K562 (cell line): ENCODE data around the gene HMGA1. TPM values are rescaled to one million over a fixed set of nuclear protein-coding genes. Genes with fewer than 3 reads are reported as not detected.

Experiments used
- ARNT ChIP-seq, 2 experiments: fragments of 450-650 bp; IDR thresholded peaks; 2 replicates each; pipeline ENCODE4 v1.6.1; 2016; ENCODE audit warnings: mild to moderate bottlenecking in 1 of 2
- CEBPZ ChIP-seq: fragments of 150-350 bp; IDR thresholded peaks from 2 replicates; pipeline ENCODE4 v1.6.1; 2014; ENCODE audit warnings: low read depth, mild to moderate bottlenecking, low read length, borderline replicate concordance
- FOXJ3 ChIP-seq: sonication (generic); formaldehyde crosslinking; IDR thresholded peaks from 2 replicates; pipeline ENCODE4 v1.4.0; 2020; ENCODE audit warnings: mild to moderate bottlenecking, missing genetic modification reagents
- GTF3C2 ChIP-seq: IDR thresholded peaks from 3 replicates; pipeline ENCODE4 v1.6.1; 2011; ENCODE audit warnings: borderline replicate concordance, mild to moderate bottlenecking, moderate library complexity; ENCODE audit not compliant: insufficient read length; ENCODE audit errors: extremely low read depth
- PTBP1 ChIP-seq: fragments of 200-400 bp; formaldehyde crosslinking; IDR thresholded peaks from 2 replicates; pipeline ENCODE4 v1.6.1; 2017; ENCODE audit warnings: low read depth, low read length
- PTRF ChIP-seq: fragments of 450-650 bp; IDR thresholded peaks from 2 replicates; pipeline ENCODE4 v1.6.1; 2016; ENCODE audit warnings: mild to moderate bottlenecking, missing genetic modification characterization, missing compliant biosample characterization
- SAP30 ChIP-seq: fragments of 200-600 bp; sonication (generic); IDR thresholded peaks from 2 replicates; pipeline ENCODE4 v1.6.1; 2012; ENCODE audit warnings: borderline replicate concordance, low read depth, mild to moderate bottlenecking, moderate library complexity, low read length, control low read depth, inconsistent platforms; ENCODE audit not compliant: insufficient read depth, poor library complexity, severe bottlenecking
- SOX6 ChIP-seq: fragments of 450-650 bp; IDR thresholded peaks from 2 replicates; pipeline ENCODE4 v1.6.1; 2014; ENCODE audit warnings: mild to moderate bottlenecking
- ZBTB8A ChIP-seq: fragments of 450-650 bp; IDR thresholded peaks from 2 replicates; pipeline ENCODE4 v1.6.1; 2018; ENCODE audit warnings: mild to moderate bottlenecking, moderate library complexity; ENCODE audit not compliant: partially characterized antibody
- ZNF766 ChIP-seq: fragments of 200-800 bp; sonication (Bioruptor generic); conservative IDR thresholded peaks from 2 replicates; pipeline ENCODE4 v1.6.1; 2016; ENCODE audit warnings: missing genetic modification characterization, missing compliant biosample characterization
- polyA plus RNA-seq, 8 experiments: library from polyadenylated mRNA; depleted of rRNA in 4 of 8; stranded (reverse) in 5 of 8; unstranded in 3 of 8; fragments of >200 nt; fragmentation: Nextera tagmentation in 2 of 8; fragmentation: Illumina TruSeq in 1 of 8; extraction: Ambion mirVana in 2 of 8; extraction: Trizol in 1 of 8; gene quantifications; 2 replicates each; pipeline versions ENCODE4 v1.2.1 to v1.2.3, GENCODE V29; 2011 to 2014; ENCODE audit warnings: inconsistent platforms in 1 of 8, missing spikeins in 1 of 8
- total RNA-seq, 7 experiments: library from RNA; depleted of rRNA in 6 of 7; stranded (reverse); fragments of >200 nt in 6 of 7; fragmentation: Illumina TruSeq in 2 of 7; extraction: Trizol in 2 of 7; gene quantifications; 2 replicates each; pipeline versions ENCODE4 v1.2.1 to v1.2.3, GENCODE V29; 2011 to 2021; ENCODE audit warnings: low replicate concordance in 1 of 7
- TF ChIP-seq, protein P1 (sequence below): sonication (generic); formaldehyde crosslinking; IDR thresholded peaks from 2 replicates; pipeline ENCODE4 v1.8.0; 2023; ENCODE audit warnings: missing genetic modification reagents, mild to moderate bottlenecking, borderline replicate concordance
- TF ChIP-seq, protein P2 (sequence below): IDR thresholded peaks from 2 replicates; pipeline ENCODE4 v1.6.1; 2016; ENCODE audit warnings: missing genetic modification characterization, missing compliant biosample characterization

The HMGA1 gene
- total and polyA plus RNA-seq, 9 of the 15 experiments (the other 6 are each of a cell fraction or from before 2014, with no cell fraction given) = 27.8 to 1,947 (median 594) TPM

DNA sequence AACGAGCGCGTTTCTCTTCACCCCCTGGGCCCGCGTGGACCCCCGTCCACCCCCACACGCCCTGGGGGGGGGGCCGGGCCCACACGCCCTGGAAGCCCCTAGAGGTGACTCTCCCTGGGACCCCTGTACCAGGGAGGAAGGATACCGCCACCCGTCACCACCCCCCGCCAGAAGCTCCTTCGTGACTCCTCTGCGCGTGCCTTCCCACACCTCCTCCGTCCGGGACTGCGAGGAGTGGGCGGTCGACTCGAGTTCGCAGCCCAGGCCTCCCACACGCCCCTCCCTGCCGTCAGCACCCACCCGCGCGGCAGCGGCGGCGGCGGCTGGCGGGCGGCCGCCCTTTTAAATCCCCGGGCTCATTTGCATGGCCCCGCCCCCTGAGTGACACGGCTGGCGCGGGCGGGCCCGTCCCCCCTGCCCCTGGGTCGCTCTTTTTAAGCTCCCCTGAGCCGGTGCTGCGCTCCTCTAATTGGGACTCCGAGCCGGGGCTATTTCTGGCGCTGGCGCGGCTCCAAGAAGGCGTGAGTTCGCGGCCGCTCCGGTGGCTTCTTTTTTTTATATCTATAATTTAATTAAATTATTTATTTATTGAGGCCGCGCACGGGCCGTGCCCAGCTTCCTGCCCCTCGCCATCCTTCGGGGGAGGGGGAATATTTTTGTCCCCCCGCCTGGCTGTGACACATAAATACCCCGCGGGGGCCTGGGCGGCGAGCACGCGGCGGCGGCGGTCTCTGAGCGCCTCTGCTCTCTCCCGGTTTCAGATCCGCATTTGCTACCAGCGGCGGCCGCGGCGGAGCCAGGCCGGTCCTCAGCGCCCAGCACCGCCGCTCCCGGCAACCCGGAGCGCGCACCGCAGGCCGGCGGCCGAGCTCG, at the start of gene HMGA1 (continued):
- TF ChIP-seq, protein P1, sequence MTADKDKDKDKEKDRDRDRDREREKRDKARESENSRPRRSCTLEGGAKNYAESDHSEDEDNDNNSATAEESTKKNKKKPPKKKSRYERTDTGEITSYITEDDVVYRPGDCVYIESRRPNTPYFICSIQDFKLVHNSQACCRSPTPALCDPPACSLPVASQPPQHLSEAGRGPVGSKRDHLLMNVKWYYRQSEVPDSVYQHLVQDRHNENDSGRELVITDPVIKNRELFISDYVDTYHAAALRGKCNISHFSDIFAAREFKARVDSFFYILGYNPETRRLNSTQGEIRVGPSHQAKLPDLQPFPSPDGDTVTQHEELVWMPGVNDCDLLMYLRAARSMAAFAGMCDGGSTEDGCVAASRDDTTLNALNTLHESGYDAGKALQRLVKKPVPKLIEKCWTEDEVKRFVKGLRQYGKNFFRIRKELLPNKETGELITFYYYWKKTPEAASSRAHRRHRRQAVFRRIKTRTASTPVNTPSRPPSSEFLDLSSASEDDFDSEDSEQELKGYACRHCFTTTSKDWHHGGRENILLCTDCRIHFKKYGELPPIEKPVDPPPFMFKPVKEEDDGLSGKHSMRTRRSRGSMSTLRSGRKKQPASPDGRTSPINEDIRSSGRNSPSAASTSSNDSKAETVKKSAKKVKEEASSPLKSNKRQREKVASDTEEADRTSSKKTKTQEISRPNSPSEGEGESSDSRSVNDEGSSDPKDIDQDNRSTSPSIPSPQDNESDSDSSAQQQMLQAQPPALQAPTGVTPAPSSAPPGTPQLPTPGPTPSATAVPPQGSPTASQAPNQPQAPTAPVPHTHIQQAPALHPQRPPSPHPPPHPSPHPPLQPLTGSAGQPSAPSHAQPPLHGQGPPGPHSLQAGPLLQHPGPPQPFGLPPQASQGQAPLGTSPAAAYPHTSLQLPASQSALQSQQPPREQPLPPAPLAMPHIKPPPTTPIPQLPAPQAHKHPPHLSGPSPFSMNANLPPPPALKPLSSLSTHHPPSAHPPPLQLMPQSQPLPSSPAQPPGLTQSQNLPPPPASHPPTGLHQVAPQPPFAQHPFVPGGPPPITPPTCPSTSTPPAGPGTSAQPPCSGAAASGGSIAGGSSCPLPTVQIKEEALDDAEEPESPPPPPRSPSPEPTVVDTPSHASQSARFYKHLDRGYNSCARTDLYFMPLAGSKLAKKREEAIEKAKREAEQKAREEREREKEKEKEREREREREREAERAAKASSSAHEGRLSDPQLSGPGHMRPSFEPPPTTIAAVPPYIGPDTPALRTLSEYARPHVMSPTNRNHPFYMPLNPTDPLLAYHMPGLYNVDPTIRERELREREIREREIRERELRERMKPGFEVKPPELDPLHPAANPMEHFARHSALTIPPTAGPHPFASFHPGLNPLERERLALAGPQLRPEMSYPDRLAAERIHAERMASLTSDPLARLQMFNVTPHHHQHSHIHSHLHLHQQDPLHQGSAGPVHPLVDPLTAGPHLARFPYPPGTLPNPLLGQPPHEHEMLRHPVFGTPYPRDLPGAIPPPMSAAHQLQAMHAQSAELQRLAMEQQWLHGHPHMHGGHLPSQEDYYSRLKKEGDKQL (CRISPR knock-in tag) = no peak
- TF ChIP-seq FOXJ3 (CRISPR knock-in tag) = no peak
- no peak for TF ChIP-seq ARNT (IDR thresholded peaks at IDR 0.05)
- no peak; the same call in 1 of the 2 replicates for TF ChIP-seq ZNF766 (CRISPR knock-in tag)
- no peak for TF ChIP-seq ZBTB8A
- peak; percentile 28 for TF ChIP-seq SOX6
- no peak for TF ChIP-seq PTRF
- TF ChIP-seq SAP30 = no peak
- TF ChIP-seq, protein P2, sequence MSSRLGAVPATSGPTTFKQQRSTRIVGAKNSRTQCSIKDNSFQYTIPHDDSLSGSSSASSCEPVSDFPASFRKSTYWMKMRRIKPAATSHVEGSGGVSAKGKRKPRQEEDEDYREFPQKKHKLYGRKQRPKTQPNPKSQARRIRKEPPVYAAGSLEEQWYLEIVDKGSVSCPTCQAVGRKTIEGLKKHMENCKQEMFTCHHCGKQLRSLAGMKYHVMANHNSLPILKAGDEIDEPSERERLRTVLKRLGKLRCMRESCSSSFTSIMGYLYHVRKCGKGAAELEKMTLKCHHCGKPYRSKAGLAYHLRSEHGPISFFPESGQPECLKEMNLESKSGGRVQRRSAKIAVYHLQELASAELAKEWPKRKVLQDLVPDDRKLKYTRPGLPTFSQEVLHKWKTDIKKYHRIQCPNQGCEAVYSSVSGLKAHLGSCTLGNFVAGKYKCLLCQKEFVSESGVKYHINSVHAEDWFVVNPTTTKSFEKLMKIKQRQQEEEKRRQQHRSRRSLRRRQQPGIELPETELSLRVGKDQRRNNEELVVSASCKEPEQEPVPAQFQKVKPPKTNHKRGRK (tag) = no peak
- no peak for TF ChIP-seq CEBPZ
- TF ChIP-seq GTF3C2 = no peak
- TF ChIP-seq PTBP1 = no peak; the same call in 1 of the 2 replicates
